DLD1 (cell line): ENCODE data around the gene EXOSC9.
"Not testable (repeated sequence)": the region's sequence is repeated elsewhere in the genome, so short reads cannot be mapped to it uniquely, and the experiment has no call there.

Source experiments
- in situ Hi-C: cut with HindIII; loops from 2 replicates; pipeline ENCODE4 v1.10.0; 2017; ENCODE audit warnings: low sequenced_read_pairs

The EXOSC9 gene, protein sequence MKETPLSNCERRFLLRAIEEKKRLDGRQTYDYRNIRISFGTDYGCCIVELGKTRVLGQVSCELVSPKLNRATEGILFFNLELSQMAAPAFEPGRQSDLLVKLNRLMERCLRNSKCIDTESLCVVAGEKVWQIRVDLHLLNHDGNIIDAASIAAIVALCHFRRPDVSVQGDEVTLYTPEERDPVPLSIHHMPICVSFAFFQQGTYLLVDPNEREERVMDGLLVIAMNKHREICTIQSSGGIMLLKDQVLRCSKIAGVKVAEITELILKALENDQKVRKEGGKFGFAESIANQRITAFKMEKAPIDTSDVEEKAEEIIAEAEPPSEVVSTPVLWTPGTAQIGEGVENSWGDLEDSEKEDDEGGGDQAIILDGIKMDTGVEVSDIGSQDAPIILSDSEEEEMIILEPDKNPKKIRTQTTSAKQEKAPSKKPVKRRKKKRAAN

DNA sequence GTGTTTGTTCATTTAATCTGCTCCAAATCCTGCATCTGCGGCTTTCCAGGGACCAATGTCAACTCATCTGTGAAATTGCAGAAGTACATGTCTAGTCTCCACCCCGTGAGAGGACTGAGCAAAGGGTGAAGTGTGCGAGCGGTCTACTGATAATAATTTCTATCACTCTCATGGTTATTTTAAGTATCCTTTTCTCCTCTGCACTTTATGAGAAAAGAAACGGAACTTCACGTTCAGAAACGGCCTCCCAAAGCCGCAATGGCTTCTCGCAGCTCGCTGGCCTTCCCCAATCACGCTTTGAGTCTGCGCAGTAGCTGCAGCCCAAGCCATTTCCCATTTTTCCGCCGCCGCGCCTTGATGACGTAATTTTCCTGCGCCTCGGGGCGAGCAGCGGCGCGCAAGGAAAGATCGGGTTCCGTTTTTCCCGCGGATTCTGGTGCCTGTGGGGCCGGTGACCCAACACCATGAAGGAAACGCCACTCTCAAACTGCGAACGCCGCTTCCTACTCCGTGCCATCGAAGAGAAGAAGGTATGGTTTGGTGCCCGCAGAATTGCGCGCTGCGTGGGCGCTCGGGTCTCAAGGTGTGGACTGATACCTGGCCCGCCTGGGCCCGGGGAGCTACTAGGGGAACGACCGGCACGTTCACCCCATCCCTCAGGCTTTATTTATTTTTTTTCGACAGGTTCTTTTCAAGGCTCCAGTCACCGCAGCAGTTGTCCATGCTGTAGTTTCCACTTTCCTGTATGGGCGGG, at the start of gene EXOSC9:
Gene EXOSC9, plus strand, starts transcription at position 363 of the 754 bp plus-strand sequence. Its CDS starts 102 bp downstream, at position 465.
- in situ Hi-C loops = no loop called here

DNA sequence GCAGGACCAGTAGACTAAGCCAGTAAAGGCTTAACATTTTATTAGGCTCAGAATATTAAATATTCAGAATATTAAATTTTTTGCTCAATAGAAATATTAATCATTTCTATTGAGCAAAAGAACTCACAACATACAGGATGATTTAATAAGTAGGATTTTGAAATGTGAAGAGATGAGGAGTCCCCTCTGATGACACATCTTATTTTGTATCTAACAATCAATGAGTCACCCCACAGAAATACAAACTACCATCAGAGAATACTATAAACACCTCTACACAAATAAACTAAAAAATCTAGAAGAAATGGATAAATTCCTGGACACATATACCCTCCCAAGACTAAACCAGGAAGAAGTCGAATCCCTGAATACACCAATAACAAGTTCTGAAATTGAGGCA, 49.0 kb upstream of the EXOSC9 start:
- in situ Hi-C loops = not testable (repeated sequence)

DNA sequence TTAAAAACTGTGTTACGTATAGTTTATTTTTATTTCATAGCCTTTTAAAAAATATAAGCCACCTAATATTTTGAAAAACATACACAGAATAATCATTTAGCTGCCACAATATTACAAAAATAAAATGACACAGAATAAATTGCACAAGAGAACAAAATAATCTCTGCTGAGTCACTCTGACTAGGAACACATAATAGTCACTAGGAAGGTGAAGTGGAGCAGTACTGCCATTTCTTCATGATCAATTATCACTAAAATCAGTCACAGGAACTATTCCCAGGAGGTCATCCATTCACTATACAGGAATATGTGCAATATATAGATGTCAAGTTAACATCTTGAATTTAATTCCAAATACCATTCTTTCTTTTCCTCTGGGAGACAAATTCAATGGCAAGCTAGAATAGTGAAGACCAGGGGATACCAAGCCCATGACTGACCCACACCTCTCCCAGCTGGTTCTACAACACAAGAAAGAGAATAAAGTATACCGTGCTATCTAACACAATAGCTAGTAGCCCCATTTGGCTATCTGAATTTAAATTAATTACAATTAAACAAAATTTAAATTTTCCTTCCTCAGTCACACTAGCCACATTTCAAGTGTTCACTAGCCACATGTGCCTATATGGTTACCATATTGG, 42.1 kb upstream of the EXOSC9 start:
- in situ Hi-C loops = no loop called here

DNA sequence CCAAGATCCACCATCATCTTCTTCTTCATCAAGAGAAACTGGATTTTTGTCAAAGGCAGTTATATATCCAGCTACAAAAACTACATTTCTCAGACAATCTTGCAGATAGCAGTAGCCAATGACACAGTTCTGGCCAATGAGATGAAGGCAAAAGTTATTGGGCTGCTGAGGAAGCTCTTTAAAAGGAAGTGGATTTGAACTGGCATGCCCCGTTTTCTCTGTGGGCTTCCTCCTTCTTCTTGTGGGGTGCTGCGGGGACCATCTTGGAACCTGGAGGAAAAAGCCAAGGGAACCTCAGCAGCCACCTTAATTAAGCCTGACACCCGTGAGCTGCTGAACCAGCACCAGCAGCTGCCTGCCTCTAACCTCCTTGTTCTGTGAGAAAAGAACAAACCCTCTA, 40.9 kb upstream of the EXOSC9 start:
- in situ Hi-C loops = no loop called here

DNA sequence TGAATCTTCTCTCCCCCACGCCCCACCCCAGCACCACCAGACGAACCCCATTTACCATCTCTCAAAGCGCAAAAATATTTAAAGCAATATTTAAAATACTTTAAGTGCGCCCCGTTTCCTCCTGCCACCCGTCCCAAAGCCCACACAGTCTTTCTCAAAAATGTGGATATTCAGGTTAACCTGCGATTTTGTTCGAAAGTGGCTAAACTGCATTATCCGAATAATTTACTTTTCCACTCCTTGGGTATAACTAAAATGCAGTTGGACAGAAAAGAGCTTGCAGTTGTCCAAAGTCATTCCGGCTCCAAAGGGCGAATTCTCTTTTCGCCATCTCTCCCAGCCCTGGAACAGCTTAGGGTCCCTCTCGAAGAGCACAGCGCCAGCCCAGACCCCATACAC, 36.8 kb upstream of the EXOSC9 start:
- in situ Hi-C loops = no loop called here

DNA sequence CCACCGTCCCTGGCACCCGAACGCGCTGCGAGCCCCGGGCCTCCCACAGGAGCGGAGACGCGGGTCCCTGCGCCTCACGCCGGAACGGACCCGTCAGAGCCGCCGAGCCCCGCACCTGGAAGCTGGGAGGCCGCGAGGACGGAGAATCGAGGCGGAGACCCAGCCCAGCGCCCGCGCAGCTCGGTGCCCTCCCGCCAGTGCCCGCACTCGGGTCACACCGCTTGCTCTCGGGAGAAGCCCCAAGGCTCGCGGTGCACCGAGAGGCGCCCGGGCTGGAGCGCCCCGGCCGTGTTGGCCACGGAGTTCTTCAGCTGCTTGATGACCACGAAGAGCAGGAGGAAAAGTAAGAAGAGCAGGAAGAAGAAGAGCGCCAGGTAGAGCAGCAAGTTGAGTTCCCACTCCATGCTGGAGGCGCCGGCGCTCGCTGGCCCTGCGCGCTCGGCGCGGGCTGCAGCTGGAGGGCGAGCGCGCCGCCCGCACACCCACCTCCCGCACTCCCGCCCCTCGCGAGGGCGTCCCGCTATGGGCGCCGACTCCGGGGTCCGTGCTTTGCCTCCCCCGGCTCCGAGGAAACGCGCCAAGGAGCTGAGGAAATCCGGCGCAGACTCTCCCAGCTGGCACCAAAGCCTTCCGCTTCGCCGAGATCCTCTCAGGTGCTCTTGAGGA, 36.3 kb upstream of the EXOSC9 start, which contains the start of gene SMIM43:
Gene SMIM43, minus strand, starts transcription at position 463 of the 666 bp plus-strand sequence. Its CDS starts 59 bp downstream, at position 404.
- in situ Hi-C loops = no loop called here

DNA sequence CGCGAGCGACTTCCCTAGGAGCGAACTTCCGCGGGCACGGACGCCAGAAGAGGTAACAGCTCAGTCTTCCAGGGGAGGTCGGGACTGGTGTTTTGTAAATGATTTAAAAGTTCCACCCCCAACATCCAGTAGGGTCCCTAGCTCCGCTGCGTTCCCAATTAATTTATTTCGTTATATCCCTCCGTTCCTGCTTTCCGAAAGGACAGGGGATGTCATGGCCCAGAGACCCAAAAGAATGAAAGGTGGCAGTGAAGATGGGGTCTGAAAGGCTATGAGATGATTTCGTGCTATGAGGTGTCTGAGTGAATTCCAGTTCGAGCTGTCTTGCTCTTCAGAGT, 35.8 kb upstream of the EXOSC9 start:
- in situ Hi-C loops = no loop called here

DNA sequence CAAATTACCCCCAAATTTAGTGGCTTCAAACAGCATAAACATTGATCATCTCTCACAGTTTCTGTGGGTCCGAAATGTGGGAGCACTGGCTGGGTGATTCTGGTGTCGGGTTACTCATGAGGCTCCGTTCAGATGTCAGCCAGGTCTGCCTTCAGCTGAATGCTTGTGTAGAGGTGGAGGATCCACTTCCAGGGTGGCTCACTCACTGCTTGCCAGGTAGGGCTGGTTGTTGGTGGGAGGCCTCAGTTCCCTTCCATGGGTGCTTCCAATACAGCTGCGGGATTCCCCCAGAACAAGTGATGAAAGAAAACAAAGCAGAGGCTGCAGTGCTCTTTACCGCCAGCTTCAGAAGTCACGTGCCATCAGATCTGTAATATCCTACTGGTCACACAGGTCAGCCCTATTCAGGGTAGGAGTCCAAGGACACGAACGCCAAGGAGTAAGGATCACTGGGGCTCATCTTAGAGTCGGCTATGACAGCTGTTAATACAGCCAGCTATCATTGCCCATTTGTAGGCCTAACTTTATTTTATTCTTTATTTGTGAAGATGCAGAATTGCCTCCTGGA, 35.1 kb upstream of the EXOSC9 start:
- in situ Hi-C loops = no loop called here

DNA sequence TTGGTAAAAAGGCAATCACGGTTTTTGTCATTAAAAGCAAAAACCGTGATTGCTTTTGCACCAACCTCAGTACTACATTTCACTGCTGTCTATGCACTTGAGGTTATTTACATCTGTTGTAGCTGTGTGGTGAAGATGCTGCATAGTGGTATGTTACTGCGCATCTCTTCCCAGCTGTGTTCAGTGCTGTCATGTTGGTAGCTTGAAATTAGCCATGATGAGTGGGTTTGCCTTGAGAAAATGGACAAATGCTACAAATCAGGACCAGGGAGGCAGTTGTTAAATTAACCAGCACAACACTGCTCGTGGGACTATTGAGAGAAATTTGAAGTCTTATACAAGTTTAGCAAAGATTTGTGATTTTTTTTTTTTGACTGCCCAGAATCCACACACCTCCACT, 34.0 kb upstream of the EXOSC9 start:
- in situ Hi-C loops = no loop called here

DNA sequence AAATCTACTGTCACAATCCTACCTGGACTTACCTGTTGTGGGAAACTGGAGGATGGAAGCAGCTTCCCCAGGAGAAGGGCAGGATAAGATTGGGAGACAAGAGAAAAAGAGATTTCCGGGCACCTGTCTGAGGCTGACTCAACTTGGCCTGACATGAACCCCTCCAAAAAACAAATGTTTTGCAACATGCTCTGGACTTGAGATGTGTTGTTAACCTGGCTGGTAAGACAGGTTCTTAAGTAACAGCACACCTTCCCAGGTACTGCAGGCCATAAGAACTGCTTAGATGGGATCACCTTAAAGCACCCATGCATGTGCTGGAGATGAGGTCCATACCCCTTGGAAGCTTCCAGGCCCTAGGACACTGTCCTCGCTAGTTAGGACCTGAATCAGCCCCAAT, 31.8 kb upstream of the EXOSC9 start:
- in situ Hi-C loops = no loop called here

DNA sequence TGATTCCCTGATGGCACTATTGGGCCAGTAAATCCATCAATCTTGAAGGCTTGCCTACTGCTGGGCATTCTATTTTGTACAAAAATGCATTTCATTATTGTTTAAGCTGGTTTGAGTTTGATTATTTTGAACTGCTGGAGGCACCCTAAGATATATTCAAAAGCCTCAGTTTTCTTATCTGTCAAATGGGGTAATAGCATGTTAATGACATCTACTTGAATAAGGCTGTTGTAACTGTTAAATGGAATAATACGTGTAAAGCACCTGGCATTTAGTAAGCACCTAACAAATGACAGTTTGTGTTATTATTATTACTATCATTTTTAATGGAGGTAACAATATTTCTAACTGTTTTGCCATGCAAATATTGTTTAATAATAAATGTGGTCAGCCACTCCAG, 29.3 kb upstream of the EXOSC9 start:
- in situ Hi-C loops = no loop called here

DNA sequence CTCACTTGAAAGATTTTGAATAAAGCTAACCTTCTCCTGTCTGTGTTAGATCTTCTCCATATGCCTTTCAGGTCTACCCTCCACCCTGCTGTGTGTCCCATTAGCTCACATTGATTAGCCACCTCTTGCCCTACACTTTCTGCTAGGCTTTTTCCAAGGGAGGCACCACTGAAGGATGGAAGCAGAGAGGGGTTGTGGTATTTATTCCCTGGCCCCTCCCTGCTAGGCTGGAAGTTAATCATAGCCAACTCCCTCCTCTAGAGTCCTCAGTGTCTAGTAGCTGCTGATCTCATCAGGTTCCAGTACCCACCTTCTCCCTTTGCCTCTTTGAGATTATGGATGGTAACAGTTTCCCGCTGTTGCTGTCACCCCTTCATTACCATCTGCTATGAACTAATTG, 27.2 kb upstream of the EXOSC9 start:
- in situ Hi-C loops = no loop called here

DNA sequence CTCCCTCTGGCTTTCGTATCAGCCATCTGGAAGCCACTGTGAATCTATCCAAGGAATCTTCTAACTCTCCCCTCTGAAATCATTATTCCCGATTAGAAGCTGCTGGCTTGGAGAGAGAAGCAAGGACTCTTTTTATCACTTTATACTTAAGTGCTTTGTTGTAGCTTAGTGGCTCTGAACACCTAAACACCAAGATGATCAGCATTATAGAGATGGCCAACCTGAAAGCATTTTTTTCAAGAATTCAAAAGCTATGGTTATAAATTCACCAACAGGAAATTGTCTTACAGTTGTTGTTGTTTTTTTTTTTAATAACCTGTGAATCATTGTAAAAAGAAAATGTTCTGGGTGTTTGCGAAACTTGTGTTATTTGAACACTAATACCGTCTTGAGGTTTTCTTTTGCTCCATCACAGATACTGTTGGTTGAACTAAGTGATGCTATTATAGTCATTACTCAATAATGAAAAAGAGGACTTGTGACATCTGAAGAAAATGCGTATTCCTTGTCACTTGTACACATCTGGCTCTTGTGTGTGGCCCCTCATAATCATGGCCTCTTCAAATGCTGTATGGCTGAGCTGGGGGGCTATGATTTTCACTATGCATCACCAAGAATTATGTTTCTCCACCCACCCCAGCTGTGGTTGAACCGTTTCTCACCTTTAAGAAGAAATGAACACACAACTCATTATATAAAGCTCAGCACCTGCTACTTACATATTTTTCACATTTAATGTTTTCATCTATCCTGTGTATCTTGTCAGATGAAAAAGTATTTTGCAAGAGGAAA, 24.3 kb upstream of the EXOSC9 start:
- in situ Hi-C loops = no loop called here

DNA sequence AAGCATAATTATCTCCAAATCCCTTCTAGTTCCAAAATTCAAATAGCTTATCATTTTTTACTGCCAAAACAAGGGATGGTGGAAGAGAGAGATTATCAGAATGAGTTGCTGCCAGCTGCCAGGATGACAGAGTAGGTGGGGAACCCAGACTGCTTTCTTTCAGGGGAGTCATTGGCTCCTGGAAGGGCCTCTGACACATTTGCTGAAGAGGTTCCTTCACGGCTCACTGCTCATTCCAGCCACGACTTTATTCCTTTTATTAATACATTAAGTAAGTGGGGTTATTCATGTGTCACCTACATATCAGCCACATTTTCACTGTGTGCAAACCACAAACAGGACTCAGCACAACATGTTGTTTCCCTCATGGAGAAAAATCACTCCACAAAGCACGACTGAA, 23.5 kb upstream of the EXOSC9 start:
- in situ Hi-C loops = no loop called here

DNA sequence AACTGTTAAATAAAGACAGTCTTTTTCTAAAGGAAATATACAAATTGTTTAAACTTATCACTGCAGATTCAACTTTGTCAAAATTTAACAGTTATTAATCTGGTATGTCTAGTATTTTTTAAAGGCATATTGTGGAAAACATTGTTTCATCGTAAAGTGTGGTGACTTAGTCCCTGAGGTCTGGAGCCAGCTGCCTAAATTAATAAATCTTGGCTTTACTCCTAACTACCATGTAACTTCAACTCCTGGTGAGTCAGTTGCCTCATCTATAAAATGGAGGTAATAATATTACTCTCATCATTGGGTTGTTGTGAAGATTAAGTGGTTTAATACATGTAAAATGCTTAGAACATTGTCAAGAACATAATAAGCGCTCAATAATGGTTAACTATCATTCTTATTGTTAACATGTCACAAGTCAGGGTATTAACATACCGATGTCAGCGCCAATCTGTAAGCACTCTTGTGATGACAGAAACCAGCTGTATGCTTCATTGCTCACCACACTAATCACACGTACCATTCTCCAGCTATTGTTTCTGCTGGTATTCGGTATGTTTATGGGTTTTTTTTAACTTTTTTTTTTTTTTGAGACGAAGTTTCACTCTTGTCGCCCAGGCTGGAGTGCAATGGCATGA, 22.0 kb upstream of the EXOSC9 start:
- in situ Hi-C loops = no loop called here

DNA sequence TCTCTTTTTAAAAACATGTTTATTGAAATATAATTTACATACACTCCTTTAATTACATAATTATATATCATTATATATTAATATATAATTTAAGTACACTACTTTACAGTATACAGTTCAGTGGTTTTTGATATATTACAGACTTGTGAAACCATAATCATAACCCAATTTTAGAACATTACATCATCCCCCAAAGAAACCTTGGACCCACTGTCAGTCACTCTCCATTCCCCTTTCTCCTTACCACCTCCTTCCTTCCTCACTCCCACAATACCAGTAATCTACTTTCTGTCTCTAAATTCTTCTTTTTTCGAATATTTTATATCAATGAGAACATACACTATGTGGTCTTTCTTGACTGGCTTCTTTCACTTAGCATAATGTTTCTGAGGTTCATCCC, 17.9 kb upstream of the EXOSC9 start:
- in situ Hi-C loops = no loop called here

DNA sequence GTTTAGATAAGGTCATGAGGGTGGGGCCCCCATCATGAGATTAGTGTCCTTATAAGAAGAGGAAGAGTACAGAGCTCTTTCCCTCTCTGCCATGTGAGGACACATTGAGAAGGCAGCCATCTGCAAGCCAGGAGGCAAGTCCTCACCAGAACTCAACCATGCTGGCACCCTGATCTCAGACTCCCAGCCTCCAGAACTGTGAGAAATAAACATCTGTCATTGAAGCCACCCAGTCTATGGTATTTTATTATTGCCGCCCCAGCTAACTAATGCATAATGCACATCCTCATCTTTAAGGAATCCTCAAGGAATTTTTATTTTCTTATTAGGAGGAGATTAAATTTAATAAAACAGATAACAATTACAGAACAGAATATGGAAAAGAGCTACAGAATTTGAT, 16.7 kb upstream of the EXOSC9 start:
- in situ Hi-C loops = no loop called here

DNA sequence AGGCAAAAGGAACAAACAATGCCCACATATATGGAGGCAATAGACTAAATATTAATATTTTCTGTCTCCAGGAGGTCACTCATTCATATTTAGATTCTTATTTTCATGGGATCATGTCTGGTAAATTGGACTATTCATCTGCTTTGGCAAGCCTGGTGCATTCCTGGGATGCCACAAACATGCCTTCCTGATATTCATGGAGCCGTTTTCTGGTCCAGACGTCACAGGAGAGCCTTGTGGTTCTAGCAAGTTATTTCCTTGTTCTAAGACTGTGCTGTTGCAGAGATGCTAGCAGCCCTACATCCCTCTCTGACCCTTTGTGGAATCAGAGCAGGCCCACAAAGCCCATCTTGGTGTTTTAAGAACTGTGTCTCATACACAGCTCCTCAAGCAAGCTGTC, 16.1 kb upstream of the EXOSC9 start:
- in situ Hi-C loops = no loop called here

DNA sequence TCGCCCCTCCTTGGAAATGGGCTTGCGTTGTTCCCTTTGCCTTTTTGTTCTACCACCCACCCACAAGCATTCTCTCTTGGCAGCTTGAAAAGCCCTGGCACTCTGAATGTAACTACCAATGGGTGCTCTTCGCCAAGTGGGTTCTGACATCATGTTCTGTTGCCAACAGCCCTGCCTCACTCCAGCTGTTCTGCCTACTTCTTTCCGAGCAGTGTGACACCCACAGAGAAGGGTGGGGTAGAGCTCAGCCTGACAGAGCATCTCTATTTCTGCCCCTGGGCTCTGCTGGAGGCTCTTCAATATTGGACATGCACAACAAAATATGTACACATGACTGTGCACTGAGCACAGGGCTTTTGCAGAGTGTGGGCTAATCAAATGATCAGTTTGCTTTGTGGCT, 15.6 kb upstream of the EXOSC9 start:
- in situ Hi-C loops = no loop called here

DNA sequence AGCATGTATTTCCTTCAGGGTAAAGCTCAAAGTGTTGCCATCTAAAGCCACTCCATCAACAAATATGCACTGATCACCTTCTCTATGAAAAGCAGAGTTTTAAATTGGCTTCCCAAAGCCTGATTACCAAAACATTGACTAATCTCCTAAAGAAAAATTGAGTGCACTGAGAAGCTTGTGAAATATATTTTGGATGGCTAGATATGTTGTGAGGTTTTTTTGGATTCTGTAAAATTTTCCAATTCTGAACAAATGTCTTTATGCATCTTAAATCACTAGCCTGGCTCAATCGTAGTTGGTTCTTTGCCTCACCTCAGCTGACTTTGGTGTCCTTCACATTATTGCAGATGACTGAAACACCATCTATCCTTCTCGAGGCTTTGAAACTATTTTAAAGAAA, 14.9 kb upstream of the EXOSC9 start:
- in situ Hi-C loops = no loop called here
